Neural cell (in vitro differentiated cells): Measurements from ENCODE around the gene SMG6. TPM values are rescaled to one million over a fixed set of nuclear protein-coding genes. Genes with fewer than 3 reads are reported as not detected.

Experiments used
- H2AFZ ChIP-seq: fragments of 200-600, 300-800 bp; sonication (generic), shearing (Covaris generic); 2 replicates; pipeline ENCODE4 v1.6.0; 2014; ENCODE audit warnings: low read depth, mild to moderate bottlenecking, antibody characterized with exemption, low read length, moderate library complexity
- H3F3A ChIP-seq: fragments of 200-600 bp; shearing (Covaris generic); 2 replicates; pipeline ENCODE4 v1.6.1; 2016; ENCODE audit warnings: mild to moderate bottlenecking, moderate library complexity, mixed read lengths, antibody characterized with exemption, low read length; ENCODE audit not compliant: insufficient read depth, poor library complexity, severe bottlenecking
- H3K27ac ChIP-seq: fragments of 200-600, 300-800 bp; sonication (generic), shearing (Covaris generic); 2 replicates; pipeline ENCODE4 v1.5.1; 2014; ENCODE audit warnings: mild to moderate bottlenecking, low read length, moderate library complexity
- H3K27me3 ChIP-seq: fragments of 300-800, 200-600 bp; sonication (generic), shearing (Covaris generic); 2 replicates; pipeline ENCODE4 v1.6.0; 2014; ENCODE audit warnings: mild to moderate bottlenecking, low read depth, low read length, moderate library complexity; ENCODE audit not compliant: insufficient read depth
- H3K36me3 ChIP-seq: fragments of 300-800, 200-600 bp; sonication (generic), shearing (Covaris generic); 2 replicates; pipeline ENCODE4 v1.5.1; 2014; ENCODE audit warnings: mild to moderate bottlenecking, antibody characterized with exemption, low read length, moderate library complexity; ENCODE audit not compliant: insufficient read depth
- H3K4me2 ChIP-seq: fragments of 300-800, 200-600 bp; sonication (generic), shearing (Covaris generic); 2 replicates; pipeline ENCODE4 v1.6.0; 2014; ENCODE audit warnings: mild to moderate bottlenecking, low read length
- H3K4me3 ChIP-seq: fragments of 300-800, 200-600 bp; sonication (generic), shearing (Covaris generic); 2 replicates; pipeline ENCODE4 v1.5.1; 2014; ENCODE audit warnings: mild to moderate bottlenecking, low read length, moderate library complexity
- H3K79me2 ChIP-seq: fragments of 200-600 bp; shearing (Covaris generic); replicated peaks from 2 replicates; pipeline ENCODE4 v1.6.0; 2014; ENCODE audit warnings: mild to moderate bottlenecking, low read length, moderate library complexity; ENCODE audit not compliant: insufficient read depth
- H3K9ac ChIP-seq: fragments of 300-800, 200-600 bp; sonication (generic), shearing (Covaris generic); 2 replicates; pipeline ENCODE4 v1.6.1; 2016; ENCODE audit warnings: mild to moderate bottlenecking, low read length, mixed read lengths
- H3K9me2 ChIP-seq: fragments of 200-600 bp; shearing (Covaris generic); 2 replicates; pipeline ENCODE4 v1.6.1; 2016; ENCODE audit warnings: mild to moderate bottlenecking, low read length, mixed read lengths; ENCODE audit not compliant: insufficient read depth
- H3K9me3 ChIP-seq: fragments of 200-600, 300-800 bp; sonication (generic), shearing (Covaris generic); 2 replicates; pipeline ENCODE4 v1.6.1; 2016; ENCODE audit warnings: mild to moderate bottlenecking, mixed run types, low read length, moderate library complexity, mixed read lengths
- H4K20me1 ChIP-seq: fragments of 200-600 bp; shearing (Covaris generic); 2 replicates; pipeline ENCODE4 v1.6.1; 2016; ENCODE audit warnings: mild to moderate bottlenecking, mixed run types; ENCODE audit not compliant: insufficient read depth
- EP300 ChIP-seq: fragments of 450-650 bp; conservative IDR thresholded peaks from 2 replicates; pipeline ENCODE4 v1.6.1; 2014; ENCODE audit warnings: antibody characterized with exemption, mild to moderate bottlenecking, moderate library complexity; ENCODE audit not compliant: poor library complexity, severe bottlenecking
- EZH2 ChIP-seq: fragments of 200-600, 300-800 bp; shearing (Covaris generic), sonication (generic); IDR thresholded peaks from 2 replicates; pipeline ENCODE4 v1.6.1; 2014; ENCODE audit warnings: antibody characterized with exemption, low read length, borderline replicate concordance, mild to moderate bottlenecking; ENCODE audit not compliant: insufficient read depth, poor library complexity, severe bottlenecking
- MXI1 ChIP-seq: fragments of 450-650 bp; conservative IDR thresholded peaks from 2 replicates; pipeline ENCODE4 v1.6.1; 2014; ENCODE audit warnings: antibody characterized with exemption, mild to moderate bottlenecking; ENCODE audit not compliant: poor library complexity, severe bottlenecking
- POLR2AphosphoS5 ChIP-seq: IDR thresholded peaks from 2 replicates; pipeline ENCODE4 v1.6.1; 2012
- RAD21 ChIP-seq: fragments of 450-650 bp; conservative IDR thresholded peaks from 2 replicates; pipeline ENCODE4 v1.6.1; 2014; ENCODE audit warnings: antibody characterized with exemption, mild to moderate bottlenecking, moderate library complexity
- SMC3 ChIP-seq: fragments of 450-650 bp; conservative IDR thresholded peaks from 2 replicates; pipeline ENCODE4 v1.6.1; 2014; ENCODE audit warnings: antibody characterized with exemption, mild to moderate bottlenecking, moderate library complexity; ENCODE audit not compliant: poor library complexity
- TAF1 ChIP-seq: IDR thresholded peaks from 2 replicates; pipeline ENCODE4 v1.6.1; 2012; ENCODE audit warnings: low read depth
- polyA plus RNA-seq: library from polyadenylated mRNA; depleted of rRNA; stranded (reverse); fragments of >200 nt; gene quantifications from 2 replicates; pipeline ENCODE4 v1.2.3, GENCODE V29; 2014
- TF ChIP-seq, protein P1 (sequence below): IDR thresholded peaks from 2 replicates; pipeline ENCODE4 v1.6.1; 2012; ENCODE audit warnings: borderline replicate concordance
- TF ChIP-seq, protein P2 (sequence below): fragments of 450-650 bp; IDR thresholded peaks from 2 replicates; pipeline ENCODE4 v1.5.1; 2014; ENCODE audit warnings: antibody characterized with exemption, mild to moderate bottlenecking, moderate library complexity; ENCODE audit not compliant: poor library complexity, severe bottlenecking

The SMG6 gene
- polyA plus RNA-seq, 1 donor from 2014 or later = 13.9 TPM

DNA sequence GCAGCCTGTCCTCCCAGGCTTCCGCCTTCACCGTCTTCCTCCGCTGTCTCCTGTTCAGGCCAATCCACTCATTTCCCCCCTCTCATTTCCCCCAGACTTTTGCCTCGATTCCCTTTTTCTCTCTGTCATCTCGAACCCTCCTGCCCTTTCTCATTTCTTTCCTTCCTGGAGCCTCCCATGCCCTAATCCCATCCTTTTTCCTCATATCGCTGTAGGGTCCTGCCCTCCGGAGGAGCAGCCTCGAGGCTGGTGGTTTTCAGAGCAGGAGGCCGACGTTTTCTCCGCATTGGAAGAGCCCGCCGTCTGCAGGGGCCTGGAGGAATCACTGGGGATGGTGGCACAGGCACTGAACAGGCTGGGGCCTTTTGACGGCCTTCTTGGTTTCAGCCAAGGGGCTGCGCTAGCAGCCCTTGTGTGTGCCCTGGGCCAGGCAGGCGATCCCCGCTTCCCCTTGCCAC is 261.2 kb downstream of the SMG6 start:
- Histone ChIP-seq H3K27me3 (no peaks in the 10 kb centered on the region), H3K27ac (peak overlapping the region; percentile 84), H2AFZ (peak overlapping the region; percentile 58), H3K4me2 (peak overlapping the region; percentile 99), H3K9ac (peak overlapping the region; percentile 79), H3F3A (peaks cover 6% of the 10 kb centered on the region), H3K4me3 (peak overlapping the region; percentile 84), H3K79me2 (no peaks in the 10 kb centered on the region), H3K36me3 (no peaks in the 10 kb centered on the region), H3K9me3 (no peaks in the 10 kb centered on the region), H4K20me1 (no peaks in the 10 kb centered on the region), H3K9me2 (no peaks in the 10 kb centered on the region)
- no peak for TF ChIP-seq EP300
- TF ChIP-seq SMC3 = no peak
- TF ChIP-seq, protein P1, sequence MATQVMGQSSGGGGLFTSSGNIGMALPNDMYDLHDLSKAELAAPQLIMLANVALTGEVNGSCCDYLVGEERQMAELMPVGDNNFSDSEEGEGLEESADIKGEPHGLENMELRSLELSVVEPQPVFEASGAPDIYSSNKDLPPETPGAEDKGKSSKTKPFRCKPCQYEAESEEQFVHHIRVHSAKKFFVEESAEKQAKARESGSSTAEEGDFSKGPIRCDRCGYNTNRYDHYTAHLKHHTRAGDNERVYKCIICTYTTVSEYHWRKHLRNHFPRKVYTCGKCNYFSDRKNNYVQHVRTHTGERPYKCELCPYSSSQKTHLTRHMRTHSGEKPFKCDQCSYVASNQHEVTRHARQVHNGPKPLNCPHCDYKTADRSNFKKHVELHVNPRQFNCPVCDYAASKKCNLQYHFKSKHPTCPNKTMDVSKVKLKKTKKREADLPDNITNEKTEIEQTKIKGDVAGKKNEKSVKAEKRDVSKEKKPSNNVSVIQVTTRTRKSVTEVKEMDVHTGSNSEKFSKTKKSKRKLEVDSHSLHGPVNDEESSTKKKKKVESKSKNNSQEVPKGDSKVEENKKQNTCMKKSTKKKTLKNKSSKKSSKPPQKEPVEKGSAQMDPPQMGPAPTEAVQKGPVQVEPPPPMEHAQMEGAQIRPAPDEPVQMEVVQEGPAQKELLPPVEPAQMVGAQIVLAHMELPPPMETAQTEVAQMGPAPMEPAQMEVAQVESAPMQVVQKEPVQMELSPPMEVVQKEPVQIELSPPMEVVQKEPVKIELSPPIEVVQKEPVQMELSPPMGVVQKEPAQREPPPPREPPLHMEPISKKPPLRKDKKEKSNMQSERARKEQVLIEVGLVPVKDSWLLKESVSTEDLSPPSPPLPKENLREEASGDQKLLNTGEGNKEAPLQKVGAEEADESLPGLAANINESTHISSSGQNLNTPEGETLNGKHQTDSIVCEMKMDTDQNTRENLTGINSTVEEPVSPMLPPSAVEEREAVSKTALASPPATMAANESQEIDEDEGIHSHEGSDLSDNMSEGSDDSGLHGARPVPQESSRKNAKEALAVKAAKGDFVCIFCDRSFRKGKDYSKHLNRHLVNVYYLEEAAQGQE = no peak
- TF ChIP-seq TAF1 = no peak
- TF ChIP-seq, protein P2, sequence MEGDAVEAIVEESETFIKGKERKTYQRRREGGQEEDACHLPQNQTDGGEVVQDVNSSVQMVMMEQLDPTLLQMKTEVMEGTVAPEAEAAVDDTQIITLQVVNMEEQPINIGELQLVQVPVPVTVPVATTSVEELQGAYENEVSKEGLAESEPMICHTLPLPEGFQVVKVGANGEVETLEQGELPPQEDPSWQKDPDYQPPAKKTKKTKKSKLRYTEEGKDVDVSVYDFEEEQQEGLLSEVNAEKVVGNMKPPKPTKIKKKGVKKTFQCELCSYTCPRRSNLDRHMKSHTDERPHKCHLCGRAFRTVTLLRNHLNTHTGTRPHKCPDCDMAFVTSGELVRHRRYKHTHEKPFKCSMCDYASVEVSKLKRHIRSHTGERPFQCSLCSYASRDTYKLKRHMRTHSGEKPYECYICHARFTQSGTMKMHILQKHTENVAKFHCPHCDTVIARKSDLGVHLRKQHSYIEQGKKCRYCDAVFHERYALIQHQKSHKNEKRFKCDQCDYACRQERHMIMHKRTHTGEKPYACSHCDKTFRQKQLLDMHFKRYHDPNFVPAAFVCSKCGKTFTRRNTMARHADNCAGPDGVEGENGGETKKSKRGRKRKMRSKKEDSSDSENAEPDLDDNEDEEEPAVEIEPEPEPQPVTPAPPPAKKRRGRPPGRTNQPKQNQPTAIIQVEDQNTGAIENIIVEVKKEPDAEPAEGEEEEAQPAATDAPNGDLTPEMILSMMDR = no peak
- no peak for TF ChIP-seq POLR2AphosphoS5
- no peak for TF ChIP-seq RAD21
- no peak for TF ChIP-seq MXI1
- TF ChIP-seq EZH2 = no peak

DNA sequence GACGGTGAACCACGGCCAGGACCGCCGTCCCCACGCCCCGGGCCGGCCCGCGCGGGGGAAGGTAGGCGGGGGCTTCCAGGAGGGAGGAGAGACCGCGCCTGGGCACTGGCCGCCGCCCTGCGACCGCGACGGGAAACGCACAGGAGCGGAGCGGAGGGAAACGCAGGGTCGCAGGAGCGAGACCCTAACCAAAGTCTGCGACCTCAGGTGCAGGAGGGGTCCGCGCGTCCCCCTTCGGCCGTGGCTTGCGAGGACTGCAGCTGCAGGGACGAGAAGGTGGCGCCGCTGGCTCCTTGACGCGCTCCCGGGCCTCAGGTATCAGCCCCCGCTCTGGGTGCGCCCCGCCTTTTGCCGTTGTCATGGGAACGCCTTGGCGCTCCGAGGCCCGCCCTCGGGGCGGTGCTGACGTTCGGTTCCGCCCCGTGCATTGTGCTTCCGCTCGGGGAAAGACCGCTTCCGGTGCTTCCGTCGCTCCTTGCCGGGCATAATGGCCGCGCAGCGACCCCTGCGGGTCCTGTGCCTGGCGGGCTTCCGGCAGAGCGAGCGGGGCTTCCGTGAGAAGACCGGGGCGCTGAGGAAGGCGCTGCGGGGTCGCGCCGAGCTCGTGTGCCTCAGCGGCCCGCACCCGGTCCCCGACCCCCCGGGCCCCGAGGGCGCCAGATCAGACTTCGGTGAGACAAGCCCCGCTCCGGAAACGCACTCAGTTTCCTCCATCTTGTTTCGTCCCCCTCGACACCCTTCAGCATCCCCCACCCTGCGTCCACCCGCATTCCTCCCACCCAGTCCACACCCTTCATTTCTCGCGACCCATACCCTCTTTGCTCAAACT is 261.8 kb downstream of the SMG6 start, which contains the start of gene OVCA2:
TSS of gene OVCA2 (plus strand) at position 462 of the 829 bp plus-strand sequence. CDS start at position 488, 26 bp downstream.
- H3K9me3 ChIP-seq = no peaks in the 10 kb centered on the region
- H2AFZ ChIP-seq = peak within 1 kb of the TSS; percentile 73
- no peaks in the 10 kb centered on the region for H3K9me2 ChIP-seq
- no peaks in the 10 kb centered on the region for H3K36me3 ChIP-seq
- no peaks in the 10 kb centered on the region for H3K27me3 ChIP-seq
- H3K9ac ChIP-seq = peak within 1 kb of the TSS; percentile 79
- peak within 1 kb of the TSS; percentile 84 for H3K27ac ChIP-seq
- TF ChIP-seq EP300 = peak; percentile 68
- TF ChIP-seq MXI1 = peak; percentile 85
- peak; percentile 86 for TF ChIP-seq SMC3
- no peak for TF ChIP-seq EZH2
- TF ChIP-seq RAD21 = peak; percentile 90
- TF ChIP-seq POLR2AphosphoS5 = peak; percentile 91
- TF ChIP-seq, protein P2 = peak; percentile 93
- TF ChIP-seq, protein P1 = peak; percentile 85
- no peak for TF ChIP-seq TAF1
- H3K4me3 ChIP-seq = peak within 1 kb of the TSS; percentile 84
- peak within 1 kb of the TSS; percentile 99 for H3K4me2 ChIP-seq
- peaks cover 6% of the 10 kb centered on the region for H3F3A ChIP-seq
- no peaks in the 10 kb centered on the region for H3K79me2 ChIP-seq
- no peaks in the 10 kb centered on the region for H4K20me1 ChIP-seq
